ENCODE data around the gene POPDC2. TPM values are rescaled to one million over a fixed set of nuclear protein-coding genes. Genes with fewer than 3 reads are reported as not detected.
A peak's percentile ranks its signal among the peaks of the same experiment; 100 is the strongest.

Gene POPDC2
- total RNA-seq, 2 donors from 2014 or later, result 13.3 to 35.2 TPM

- no peak for DNase-seq (ENCODE audit: low spot score)
- TF ChIP-seq CTCF (IDR thresholded peaks at IDR 0.05), result no peak
- no peaks in the 10 kb centered on the region for H3K9me3 ChIP-seq
- H3K4me1 ChIP-seq (ENCODE audit: control insufficient read depth in 1 of 2, low read depth in 2 of 2), result peaks cover 47 to 61% of the 10 kb centered on the region in 2 donors
- H3K27ac ChIP-seq, result peak overlapping the region; percentile 16 to 68
- no peaks in the 10 kb centered on the region for H3K36me3 ChIP-seq
- ATAC-seq (ENCODE audit: insufficient number of reproducible peaks, low FRiP score, low read depth), result no peak
- no peaks in the 10 kb centered on the region for H3K27me3 ChIP-seq (replicated peaks; ENCODE audit: insufficient read depth)
- no peak overlapping the region for H3K4me3 ChIP-seq
These were observed 32.0 kb downstream of the POPDC2 start for GRCh38 chr3:119628390-119628789.

- peaks cover 43 to 57% of the 10 kb centered on the region in 2 donors for H3K4me1 ChIP-seq (ENCODE audit: control insufficient read depth in 1 of 2, low read depth in 2 of 2)
- no peak for DNase-seq (ENCODE audit: low spot score)
- peak overlapping the region; percentile 16 to 68 for H3K27ac ChIP-seq
- H3K36me3 ChIP-seq, result no peaks in the 10 kb centered on the region
- H3K27me3 ChIP-seq (replicated peaks; ENCODE audit: insufficient read depth), result no peaks in the 10 kb centered on the region
- no peak for ATAC-seq (ENCODE audit: insufficient number of reproducible peaks, low FRiP score, low read depth)
- no peaks in the 10 kb centered on the region for H3K9me3 ChIP-seq
- no peak for TF ChIP-seq CTCF (IDR thresholded peaks at IDR 0.05)
- H3K4me3 ChIP-seq, result no peak overlapping the region
These were observed 32.9 kb downstream of the POPDC2 start for GRCh38 chr3:119627461-119627860.

- H3K27ac ChIP-seq, result no peak overlapping the region
- no peaks in the 10 kb centered on the region for H3K27me3 ChIP-seq (replicated peaks; ENCODE audit: insufficient read depth)
- H3K36me3 ChIP-seq, result no peaks in the 10 kb centered on the region
- no peak for DNase-seq (ENCODE audit: low spot score)
- no peaks in the 10 kb centered on the region for H3K9me3 ChIP-seq
- H3K4me1 ChIP-seq (ENCODE audit: control insufficient read depth in 1 of 2, low read depth in 2 of 2), result peaks cover 32 to 45% of the 10 kb centered on the region in 2 donors
- no peak for TF ChIP-seq CTCF (IDR thresholded peaks at IDR 0.05)
- H3K4me3 ChIP-seq, result no peak overlapping the region
- no peak for ATAC-seq (ENCODE audit: insufficient number of reproducible peaks, low FRiP score, low read depth)
These were observed 34.2 kb downstream of the POPDC2 start for GRCh38 chr3:119626196-119626595.

- no peak for DNase-seq (ENCODE audit: low spot score)
- H3K27ac ChIP-seq, result no peak overlapping the region
- no peak overlapping the region for H3K4me3 ChIP-seq
- H3K36me3 ChIP-seq, result no peaks in the 10 kb centered on the region
- no peak for ATAC-seq (ENCODE audit: insufficient number of reproducible peaks, low FRiP score, low read depth)
- H3K27me3 ChIP-seq (replicated peaks; ENCODE audit: insufficient read depth), result no peaks in the 10 kb centered on the region
- no peak for TF ChIP-seq CTCF (IDR thresholded peaks at IDR 0.05)
- H3K4me1 ChIP-seq (ENCODE audit: control insufficient read depth in 1 of 2, low read depth in 2 of 2), result peaks cover 27 to 39% of the 10 kb centered on the region in 2 donors
- no peaks in the 10 kb centered on the region for H3K9me3 ChIP-seq
These were observed 34.8 kb downstream of the POPDC2 start for GRCh38 chr3:119625451-119626153.

GRCh38 chr3:119624002-119624720, 36.2 kb downstream of the POPDC2 start:
- no peak for TF ChIP-seq CTCF (IDR thresholded peaks at IDR 0.05)
- H3K27me3 ChIP-seq (replicated peaks; ENCODE audit: insufficient read depth), result no peaks in the 10 kb centered on the region
- H3K36me3 ChIP-seq, result no peaks in the 10 kb centered on the region
- no peak overlapping the region for H3K4me3 ChIP-seq
- no peak overlapping the region for H3K27ac ChIP-seq
- no peaks in the 10 kb centered on the region for H3K9me3 ChIP-seq
- peaks cover 13 to 25% of the 10 kb centered on the region in 2 donors for H3K4me1 ChIP-seq (ENCODE audit: control insufficient read depth in 1 of 2, low read depth in 2 of 2)
- DNase-seq (ENCODE audit: low spot score) (no peak), ATAC-seq (ENCODE audit: insufficient number of reproducible peaks, low FRiP score, low read depth) (no peak)

All from thoracic aorta (tissue), 2 donors.